Fibroblast of skin of back (primary cell): ENCODE measurements around the gene ANKRD13A.
"Not testable (repeated sequence)": the region's sequence is repeated elsewhere in the genome, so short reads cannot be mapped to it uniquely, and the experiment has no call there.

Experiments used
- DNase-seq: peaks from one replicate; pipeline ENCODE4 v3.0.0-alpha.2; 2013

The ANKRD13A gene

GRCh38 chr12:110084314-110085015 is 85.2 kb downstream of the ANKRD13A start:
- no peak for DNase-seq

- not testable (repeated sequence) for DNase-seq
Measured at GRCh38 chr12:110088216-110088615, 89.0 kb downstream of the ANKRD13A start.

GRCh38 chr12:110088936-110089335 is 89.7 kb downstream of the ANKRD13A start:
- DNase-seq = no peak
